HEK293T (cell line): Measurements from ENCODE around the gene RNF130.

Source experiments
- BHLHE40 ChIP-seq: fragments of 450-650 bp; IDR thresholded peaks from 2 replicates; pipeline ENCODE4 v1.6.1; 2016; ENCODE audit warnings: mild to moderate bottlenecking, moderate library complexity, borderline replicate concordance
- ELF4 ChIP-seq: fragments of 450-650 bp; IDR thresholded peaks from 2 replicates; pipeline ENCODE4 v1.6.1; 2017; ENCODE audit warnings: antibody characterized with exemption
- SP1 ChIP-seq: fragments of 450-650 bp; IDR thresholded peaks from 2 replicates; pipeline ENCODE4 v1.6.1; 2017

DNA sequence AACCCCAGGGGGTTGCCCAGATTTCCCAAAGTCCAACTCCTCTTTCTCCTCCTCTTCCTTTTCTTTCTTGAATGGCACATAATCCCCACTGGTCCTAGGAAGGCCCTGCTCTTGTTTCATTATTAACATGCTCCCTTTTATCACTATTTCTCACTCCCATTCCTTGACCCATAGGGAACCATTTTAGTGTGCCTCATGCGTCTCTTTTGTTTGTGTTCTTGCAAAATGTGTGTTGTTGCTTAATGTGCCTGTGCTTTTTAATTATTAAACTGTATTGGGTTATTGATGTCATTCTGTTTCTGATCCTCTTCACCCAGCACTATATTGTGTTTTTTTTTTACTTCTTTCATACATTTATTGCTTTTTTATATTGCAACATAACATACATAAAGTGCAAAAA is 4.1 kb upstream of the RNF130 start:
- no peak for TF ChIP-seq BHLHE40
- TF ChIP-seq ELF4 = no peak
- TF ChIP-seq SP1 = no peak
